GM20000 (cell line): Measurements from ENCODE around the gene NSD1.

Source experiments
- DNase-seq: peaks from one replicate; pipeline ENCODE4 v3.0.0; 2012; ENCODE audit warnings: low spot score
- CTCF ChIP-seq: IDR thresholded peaks from 2 replicates; pipeline ENCODE4 v1.5.1; 2012; ENCODE audit warnings: mild to moderate bottlenecking, control low read depth; ENCODE audit errors: extremely low read depth, missing control alignments

Gene NSD1

GRCh38 chr5:177334155-177334551 is 200.6 kb downstream of the NSD1 start:
- no peak for TF ChIP-seq CTCF
- no peak for DNase-seq

GRCh38 chr5:177334781-177335700 is 201.5 kb downstream of the NSD1 start:
- no peak for TF ChIP-seq CTCF
- no peak for DNase-seq

- DNase-seq, result no peak
- no peak for TF ChIP-seq CTCF
Measured at GRCh38 chr5:177335701-177336065, 202.1 kb downstream of the NSD1 start.

- DNase-seq, result no peak
- TF ChIP-seq CTCF, result no peak
Measured at GRCh38 chr5:177336112-177336511, 202.5 kb downstream of the NSD1 start.

GRCh38 chr5:177336603-177337494 is 203.3 kb downstream of the NSD1 start:
- no peak for TF ChIP-seq CTCF
- DNase-seq, result no peak

GRCh38 chr5:177338251-177339106 is 204.9 kb downstream of the NSD1 start:
- DNase-seq, result no peak
- no peak for TF ChIP-seq CTCF
